Activated naive CD4-positive, alpha-beta T cell treated with anti-CD3 and anti-CD28 coated beads, Interleukin-2, amount 50 U/mL, for 72 hours (primary cell): ENCODE data around the gene ABLIM3. TPM values are rescaled to one million over a fixed set of nuclear protein-coding genes. Genes with fewer than 3 reads are reported as not detected.
"Not testable (repeated sequence)": the region's sequence is repeated elsewhere in the genome, so short reads cannot be mapped to it uniquely, and the experiment has no call there.

Experiments
- ATAC-seq, 2 donors: fragments of 150-1000 bp; cut with Tn5 transposase; 2 replicates each; pipeline ENCODE4 v1.10.0; 2021; ENCODE audit warnings: mild to moderate bottlenecking in 2 of 2, moderate library complexity in 2 of 2
- DNase-seq, 2 donors: peaks; one replicate each; pipeline ENCODE4 v3.0.0; 2021 to 2022; ENCODE audit warnings: low spot score in 2 of 2
- H3K27ac Mint-ChIP-seq, 2 donors: one replicate each; pipeline ENCODE4 v1.8.0; 2022; ENCODE audit warnings: mild to moderate bottlenecking in 2 of 2, mixed read lengths in 2 of 2
- H3K36me3 Mint-ChIP-seq, 2 donors: one replicate each; pipeline ENCODE4 v1.8.0; 2022; ENCODE audit warnings: mixed read lengths in 2 of 2
- H3K9me3 Mint-ChIP-seq, 2 donors: one replicate each; pipeline ENCODE4 v1.8.0; 2022; ENCODE audit warnings: mixed read lengths in 2 of 2
- total RNA-seq, 2 donors: library from RNA; stranded (reverse); gene quantifications; one replicate each; pipeline ENCODE4 v1.2.3, GENCODE V29; 2022

Gene ABLIM3
- total RNA-seq, 2 donors from 2014 or later = 0.14 to 0.53 TPM

GRCh38 chr5:149268928-149269557 lies 127.8 kb downstream of the ABLIM3 start:
- Mint-ChIP-seq H3K36me3 (peaks cover 4 to 6% of the 10 kb centered on the region in 2 donors), H3K9me3 (no peaks in the 10 kb centered on the region), H3K27ac (no peak overlapping the region)
- DNase-seq = no peak
- ATAC-seq = peak; percentile 70 to 74

DNA sequence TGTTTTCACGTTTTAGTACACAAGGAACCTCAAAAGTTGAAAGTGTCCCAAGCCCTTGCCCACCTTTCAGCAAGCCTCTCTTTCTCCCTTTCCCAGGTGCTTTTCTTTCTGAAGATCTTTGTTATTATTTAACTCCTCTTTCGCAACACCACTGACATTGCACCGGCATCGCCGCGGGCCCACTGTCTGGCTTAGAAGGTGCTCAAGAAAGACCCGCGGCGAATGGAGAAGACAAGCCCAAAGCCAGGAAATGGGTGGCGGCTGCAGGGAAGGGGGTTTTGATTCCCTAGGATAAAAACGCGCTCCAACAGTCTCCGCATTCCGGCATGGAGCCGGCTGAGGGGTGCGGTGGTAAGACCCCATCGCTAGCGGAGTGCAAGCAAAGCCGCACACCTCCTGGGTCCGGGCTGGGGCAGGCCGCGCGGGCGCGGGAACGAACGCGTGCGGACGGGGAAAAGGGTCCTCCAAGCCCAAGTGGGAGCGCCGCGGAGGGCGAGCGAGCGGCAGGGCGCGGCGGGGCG lies 130.0 kb downstream of the ABLIM3 start:
- DNase-seq (peak in 1 of 2 donors; percentile 9), ATAC-seq (no peak)
- H3K36me3 Mint-ChIP-seq = peaks cover 4 to 6% of the 10 kb centered on the region in 2 donors
- no peak overlapping the region for H3K27ac Mint-ChIP-seq
- H3K9me3 Mint-ChIP-seq = no peaks in the 10 kb centered on the region

GRCh38 chr5:149271716-149272563 lies 130.6 kb downstream of the ABLIM3 start, which contains the start of gene AFAP1L1:
Gene AFAP1L1, plus strand, starts transcription at chr5:149271859. Its CDS starts 110 bp downstream, at chr5:149271969.
- Mint-ChIP-seq H3K27ac (peak within 1 kb of the TSS in 1 of 2 donors; percentile 65), H3K9me3 (no peaks in the 10 kb centered on the region), H3K36me3 (peaks cover 4 to 6% of the 10 kb centered on the region in 2 donors)
- ATAC-seq (peak; percentile 58 to 61), DNase-seq (peak in 1 of 2 donors; percentile 12)

DNA sequence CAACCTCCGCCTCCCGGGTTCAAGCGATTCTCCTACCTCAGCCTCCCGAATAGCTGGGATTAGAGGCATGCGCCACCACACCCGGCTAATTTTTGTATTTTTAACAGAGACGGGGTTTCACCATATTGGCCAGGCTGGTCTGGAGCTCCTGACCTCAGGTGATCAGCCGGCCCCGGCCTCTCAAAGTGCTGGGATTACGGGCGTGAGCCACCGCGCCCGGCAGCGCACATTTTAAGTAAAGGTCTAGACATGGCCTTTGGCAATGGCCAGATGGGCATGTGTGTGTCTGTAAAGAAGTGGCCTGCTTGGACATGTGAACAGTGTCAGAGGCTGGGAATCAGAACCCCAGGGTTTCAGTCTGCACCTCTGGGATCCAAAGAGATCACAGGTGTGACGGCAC lies 131.5 kb downstream of the ABLIM3 start:
- H3K36me3 Mint-ChIP-seq, ATAC-seq, DNase-seq, H3K9me3 Mint-ChIP-seq, H3K27ac Mint-ChIP-seq: not testable (repeated sequence)

DNA sequence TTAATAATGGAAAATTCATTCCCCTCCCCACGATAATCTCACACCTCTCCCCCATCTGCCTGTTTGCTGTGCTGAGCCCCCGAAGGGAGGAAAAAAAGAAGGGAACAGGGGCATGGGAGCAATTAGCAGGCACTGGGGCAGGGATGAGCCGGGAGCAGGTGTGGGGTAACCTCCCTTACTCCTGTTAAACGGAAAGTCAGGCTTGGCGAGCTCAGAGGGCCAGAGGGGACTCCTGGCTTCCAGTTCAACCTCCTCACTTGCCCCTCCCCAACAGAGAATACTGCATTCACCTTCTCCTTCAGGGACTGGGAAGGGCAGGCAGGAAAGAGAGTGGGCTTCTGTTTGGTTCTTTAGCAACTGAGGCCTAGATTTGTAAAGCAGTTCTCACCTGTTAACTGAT lies 131.9 kb downstream of the ABLIM3 start:
- H3K27ac Mint-ChIP-seq = no peak overlapping the region
- H3K9me3 Mint-ChIP-seq = no peaks in the 10 kb centered on the region
- H3K36me3 Mint-ChIP-seq = peaks cover 4 to 6% of the 10 kb centered on the region in 2 donors
- ATAC-seq (no peak), DNase-seq (no peak)

DNA sequence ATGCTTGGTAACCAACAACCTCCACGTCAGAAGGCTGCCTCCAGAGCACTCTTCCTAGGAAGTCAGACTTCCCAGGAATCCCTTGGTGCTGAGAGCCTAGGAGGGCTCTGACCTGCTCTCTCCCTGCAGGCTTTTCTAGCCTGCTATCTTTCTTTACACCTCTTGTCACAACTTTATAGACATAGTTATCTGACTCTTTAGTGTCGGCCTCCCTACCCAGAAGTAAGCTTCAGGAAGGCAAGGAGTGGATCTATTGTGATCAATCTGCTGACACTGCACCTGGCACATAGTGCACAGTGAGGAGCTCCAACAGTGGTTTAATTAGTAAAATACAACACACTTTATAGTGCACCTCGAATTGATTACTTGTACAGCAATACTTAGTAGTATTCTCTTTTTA lies 132.7 kb downstream of the ABLIM3 start:
- peaks cover 4 to 6% of the 10 kb centered on the region in 2 donors for H3K36me3 Mint-ChIP-seq
- no peak for ATAC-seq
- no peaks in the 10 kb centered on the region for H3K9me3 Mint-ChIP-seq
- H3K27ac Mint-ChIP-seq = no peak overlapping the region
- no peak for DNase-seq

DNA sequence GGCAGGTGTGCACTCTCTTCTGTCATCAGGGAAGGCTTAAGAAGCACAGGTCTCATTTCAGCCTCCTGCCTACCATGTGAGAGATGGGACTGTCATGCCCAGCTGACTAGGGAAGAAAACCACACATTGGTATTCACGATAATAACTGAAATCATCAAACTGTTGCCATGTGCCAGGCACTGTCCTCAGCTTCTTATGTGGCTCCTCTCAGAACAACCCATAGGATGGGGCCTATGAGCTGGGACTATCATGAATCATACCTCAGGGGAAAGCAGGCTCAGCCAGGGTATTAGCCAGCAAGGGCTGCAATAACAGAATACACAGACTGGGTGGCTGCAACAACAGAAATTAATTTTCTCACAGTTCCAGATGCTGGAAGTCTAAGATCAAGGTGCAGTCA lies 133.6 kb downstream of the ABLIM3 start:
- no peak for ATAC-seq
- Mint-ChIP-seq H3K36me3 (peaks cover 4 to 6% of the 10 kb centered on the region in 2 donors), H3K9me3 (no peaks in the 10 kb centered on the region), H3K27ac (no peak overlapping the region)
- no peak for DNase-seq

DNA sequence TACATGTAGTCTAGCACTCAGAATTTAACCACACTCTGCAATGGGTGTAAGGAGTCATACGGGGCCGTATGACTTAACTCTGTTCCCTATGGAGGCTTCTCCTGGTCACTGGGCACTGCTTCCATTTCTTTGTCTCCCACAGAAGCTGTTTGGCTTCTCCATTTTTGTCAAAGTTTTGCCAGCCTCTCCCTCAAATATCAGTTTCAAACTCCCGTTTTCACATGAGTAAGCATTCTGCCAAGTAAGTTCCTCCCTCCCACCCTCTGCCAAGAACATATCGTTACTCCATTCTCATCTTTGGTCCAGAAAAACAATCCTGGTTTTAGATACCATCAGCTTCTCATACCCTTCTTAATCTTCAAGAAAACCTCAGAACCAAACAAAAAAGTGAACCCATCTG lies 136.5 kb downstream of the ABLIM3 start:
- Mint-ChIP-seq H3K27ac (no peak overlapping the region), H3K36me3 (no peaks in the 10 kb centered on the region), H3K9me3 (no peaks in the 10 kb centered on the region)
- DNase-seq (no peak), ATAC-seq (no peak)

- Mint-ChIP-seq H3K36me3 (no peaks in the 10 kb centered on the region), H3K9me3 (no peaks in the 10 kb centered on the region), H3K27ac (no peak overlapping the region)
- no peak for ATAC-seq
- DNase-seq = no peak
Measured at GRCh38 chr5:149278451-149279210, 137.3 kb downstream of the ABLIM3 start.

DNA sequence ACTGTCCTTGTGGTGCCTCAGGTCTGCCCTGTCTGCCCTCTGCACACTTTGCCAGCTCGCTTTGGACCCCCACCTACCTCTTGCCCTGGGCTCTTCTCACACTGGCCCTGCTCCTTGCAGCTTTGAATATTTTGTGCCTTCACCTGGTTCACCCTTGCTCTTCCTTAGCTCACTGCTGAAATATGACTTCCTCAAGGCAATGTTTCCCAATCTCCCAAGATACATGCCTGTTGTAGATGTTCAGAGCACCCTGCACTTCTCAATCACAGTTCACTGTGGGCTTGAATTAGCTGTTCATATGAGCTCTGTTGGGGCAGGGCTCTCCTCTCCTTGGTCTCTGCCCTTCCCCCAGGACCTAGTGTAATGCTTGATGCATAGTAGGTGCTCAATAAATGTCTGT lies 138.4 kb downstream of the ABLIM3 start:
- Mint-ChIP-seq H3K9me3 (no peaks in the 10 kb centered on the region), H3K27ac (no peak overlapping the region), H3K36me3 (no peaks in the 10 kb centered on the region)
- no peak for ATAC-seq
- no peak for DNase-seq

DNA sequence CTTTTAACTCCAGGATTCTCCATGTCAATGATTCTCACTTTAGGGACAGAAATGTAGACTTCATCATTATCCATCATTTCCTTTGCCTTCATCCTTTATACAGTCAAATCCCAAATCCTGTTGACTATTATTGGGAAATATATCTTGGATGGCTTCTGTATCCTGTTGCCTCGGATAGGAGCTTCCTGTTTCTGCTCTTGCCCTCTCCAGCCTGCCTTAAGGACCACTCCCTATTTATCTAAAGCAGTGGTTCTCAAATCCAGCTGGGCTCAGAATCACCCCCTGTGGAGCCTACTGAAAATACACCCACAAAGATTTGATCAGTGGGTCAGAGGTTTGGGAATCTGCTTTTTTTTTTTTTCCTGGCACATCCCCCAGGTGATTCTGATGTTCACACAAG lies 138.8 kb downstream of the ABLIM3 start:
- Mint-ChIP-seq H3K36me3 (no peaks in the 10 kb centered on the region), H3K27ac (no peak overlapping the region)
- no peak for ATAC-seq

GRCh38 chr5:149280802-149281201 lies 139.5 kb downstream of the ABLIM3 start:
- DNase-seq = no peak
- H3K9me3 Mint-ChIP-seq = no peaks in the 10 kb centered on the region
- no peak overlapping the region for H3K27ac Mint-ChIP-seq
- no peak for ATAC-seq
- H3K36me3 Mint-ChIP-seq = no peaks in the 10 kb centered on the region

More for the DNA sequence above, 138.8 kb downstream of the ABLIM3 start:
- no peaks in the 10 kb centered on the region for H3K9me3 Mint-ChIP-seq
- no peak for DNase-seq

- no peaks in the 10 kb centered on the region for H3K36me3 Mint-ChIP-seq
- no peak overlapping the region for H3K27ac Mint-ChIP-seq
- no peak for DNase-seq
- no peak for ATAC-seq
- H3K9me3 Mint-ChIP-seq = no peaks in the 10 kb centered on the region
Measured at GRCh38 chr5:149282027-149282965, 141.0 kb downstream of the ABLIM3 start.

GRCh38 chr5:149282966-149283332 lies 141.7 kb downstream of the ABLIM3 start:
- ATAC-seq (no peak), DNase-seq (no peak)
- no peak overlapping the region for H3K27ac Mint-ChIP-seq
- no peaks in the 10 kb centered on the region for H3K9me3 Mint-ChIP-seq
- no peaks in the 10 kb centered on the region for H3K36me3 Mint-ChIP-seq

DNA sequence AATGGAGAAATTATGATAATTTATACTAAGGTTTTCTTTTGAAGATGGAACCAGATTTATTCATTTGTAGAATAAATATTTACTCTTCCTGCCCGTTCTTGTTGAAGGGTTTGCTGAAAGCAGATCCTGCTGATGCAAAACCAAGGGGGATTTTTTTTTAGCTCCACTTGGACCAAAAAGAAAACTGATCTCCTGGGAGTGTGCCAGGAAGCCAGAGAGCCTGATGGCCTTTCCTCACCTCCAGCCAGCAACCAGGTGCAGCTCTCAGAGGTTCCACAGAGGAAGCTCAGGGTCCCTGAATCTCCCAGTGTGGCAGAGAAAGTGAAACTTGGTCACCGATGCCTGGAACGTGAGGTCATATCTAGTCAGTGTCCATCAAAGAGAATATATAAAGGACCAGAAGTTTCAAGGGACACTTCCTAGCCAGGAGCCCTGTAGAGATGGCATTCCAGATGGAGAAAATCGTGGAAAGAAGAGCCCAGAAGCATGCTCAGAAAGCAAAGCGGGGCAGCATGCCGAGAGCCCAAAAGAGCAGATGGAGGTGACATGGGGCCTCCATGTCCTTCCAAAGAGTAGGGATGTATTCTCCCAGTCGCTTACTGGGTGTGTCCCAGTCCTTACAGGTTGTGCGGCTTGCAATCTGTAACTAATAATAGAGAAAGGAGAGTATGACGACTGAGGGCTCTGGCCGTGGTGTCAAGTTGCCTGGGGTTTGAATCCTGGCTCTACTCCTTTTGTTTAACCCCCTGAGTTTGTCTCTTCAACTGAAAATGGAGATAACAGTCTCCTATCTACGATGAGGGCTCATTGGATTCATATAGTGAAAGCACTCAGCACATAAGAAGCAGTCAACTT lies 142.6 kb downstream of the ABLIM3 start:
- H3K36me3 Mint-ChIP-seq = no peaks in the 10 kb centered on the region
- no peaks in the 10 kb centered on the region for H3K9me3 Mint-ChIP-seq
- no peak overlapping the region for H3K27ac Mint-ChIP-seq
- DNase-seq = no peak
- ATAC-seq = no peak
